ENCODE measurements around the gene MBNL1. TPM values are rescaled to one million over a fixed set of nuclear protein-coding genes. Genes with fewer than 3 reads are reported as not detected.

The MBNL1 gene
- total and polyA plus RNA-seq, 2 of the 4 experiments (the other 2 are of a cell fraction), result 127 to 664 TPM

- no peak overlapping the region for H2AK9ac ChIP-seq (replicated peaks; ENCODE audit: low read depth, low read length, poor library complexity)
- in situ Hi-C loops (cut with MboI; ENCODE audit: low sequenced_read_pairs) (no loop called here), intact Hi-C loops (cut with micrococcal nuclease) (no loop called here), dilution Hi-C loops (cut with HindIII; ENCODE audit: low sequenced_read_pairs, unreplicated experiment) (no loop called here)
- no peaks in the 10 kb centered on the region for H3K36me3 ChIP-seq (ENCODE audit: control insufficient read depth, insufficient read depth, low read length)
- no peak overlapping the region for H4K8ac ChIP-seq (ENCODE audit: low read depth in 2 of 2, low read length in 2 of 2)
- no peak overlapping the region for H3K27ac ChIP-seq (ENCODE audit: insufficient read depth, low read length)
- H4K5ac ChIP-seq (ENCODE audit: low read depth, low read length), result no peak overlapping the region
- no peaks in the 10 kb centered on the region for H3K79me1 ChIP-seq (ENCODE audit: low read depth in 1 of 2, low read length in 2 of 2)
- H3K27me3 ChIP-seq (ENCODE audit: control insufficient read depth, insufficient read depth, low read length), result no peaks in the 10 kb centered on the region
- H3K9me3 ChIP-seq (ENCODE audit: control insufficient read depth, insufficient read depth, low read length), result no peaks in the 10 kb centered on the region
- no peak overlapping the region for H3K56ac ChIP-seq (ENCODE audit: extremely low read depth, insufficient read depth, low read length)
- H2BK5ac ChIP-seq (ENCODE audit: low read depth, low read length, poor library complexity, severe bottlenecking), result peak overlapping the region; percentile 8
- H3K23ac ChIP-seq (ENCODE audit: low read depth, low read length), result no peak overlapping the region
- peaks cover 6% of the 10 kb centered on the region; the same call in 1 of the 2 replicates for H3K4me1 ChIP-seq (ENCODE audit: control insufficient read depth, insufficient read depth, low read length)
- WGBS, 2 experiments (ENCODE audit: extremely low coverage in 2 of 2, insufficient read length in 1 of 2), result no CpG with 5 or more reads among the region's 1 CpG
- no peak overlapping the region for H3K9ac ChIP-seq (ENCODE audit: low read depth, low read length)
- no peak overlapping the region for H3K4me3 ChIP-seq (ENCODE audit: insufficient read depth, low read depth, low read length)
- POLR2A ChIA-PET (ENCODE audit: unreplicated experiment), result no interaction called here
- BruUV-seq (replicated peaks), result no TSS peak
- peaks cover 3% of the 10 kb centered on the region for H3K9me1 ChIP-seq (ENCODE audit: insufficient read depth, low read length)
- no peak overlapping the region for H2AFZ ChIP-seq (replicated peaks; ENCODE audit: low read length, poor library complexity)
- H3K14ac ChIP-seq (replicated peaks; ENCODE audit: low read depth, low read length), result no peak overlapping the region
- ATAC-seq (ENCODE audit: low read depth) (no peak), DNase-seq (no peak)
- H3K18ac ChIP-seq (ENCODE audit: low read depth, low read length), result no peak overlapping the region
- no peak overlapping the region for H3K4ac ChIP-seq (ENCODE audit: low read depth, low read length)
- H2AK5ac ChIP-seq (ENCODE audit: low read depth, low read length), result no peak overlapping the region
- no peak overlapping the region for H2BK15ac ChIP-seq (ENCODE audit: low read depth, low read length)
- H3K4me2 ChIP-seq (ENCODE audit: low read depth, low read length), result no peak overlapping the region
- TF ChIP-seq ELK1 (IDR thresholded peaks at IDR 0.05; ENCODE audit: borderline replicate concordance, low read depth, low read length), result no peak
- no peak for TF ChIP-seq RAD21 (IDR thresholded peaks at IDR 0.05; ENCODE audit: low read length)
- no peak for TF ChIP-seq MAZ (IDR thresholded peaks at IDR 0.05; ENCODE audit: borderline replicate concordance, low read depth, low read length)
- TF ChIP-seq USF2 (IDR thresholded peaks at IDR 0.05; ENCODE audit: low read depth, low read length), result no peak
- no peak for TF ChIP-seq RFX5 (IDR thresholded peaks at IDR 0.05; ENCODE audit: low read depth, low read length)
- no peak for TF ChIP-seq RCOR1 (IDR thresholded peaks at IDR 0.05; ENCODE audit: insufficient replicate concordance, low read length)
- no peak for TF ChIP-seq CTCF (conservative IDR thresholded peaks at IDR 0.05; ENCODE audit: low read depth, low read length)
- CTCF ChIA-PET, result no interaction called here
- no peak overlapping the region for H2BK120ac ChIP-seq (ENCODE audit: low read depth, low read length)
- no peaks in the 10 kb centered on the region for H4K20me1 ChIP-seq (ENCODE audit: insufficient read depth, low read length)
- H2BK20ac ChIP-seq (ENCODE audit: low read depth, low read length), result no peak overlapping the region
- H4K91ac ChIP-seq (ENCODE audit: insufficient read depth, low read depth, low read length), result no peak overlapping the region
Observed at GRCh38 chr3:152232001-152232400, 36.7 kb upstream of the MBNL1 start.
